Lung (tissue), 13 donors: ENCODE data around the gene URGCP. TPM values are rescaled to one million over a fixed set of nuclear protein-coding genes. Genes with fewer than 3 reads are reported as not detected.
"Not testable (repeated sequence)": the region's sequence is repeated elsewhere in the genome, so short reads cannot be mapped to it uniquely, and the experiment has no call there.

Experiments
- ATAC-seq: fragments of 200-7000 bp; cut with Tn5 transposase; one replicate; pipeline ENCODE4 v1.9.1; 2020; ENCODE audit warnings: moderate number of reproducible peaks; ENCODE audit not compliant: insufficient read depth, low FRiP score
- DNase-seq, 3 donors: peaks; one replicate each; pipeline ENCODE4 v3.0.0-alpha.2; 2013 to 2017
- H3K27ac ChIP-seq, 2 donors: one replicate each; pipeline ENCODE4 v1.5.1; 2013; ENCODE audit warnings: mild to moderate bottlenecking in 2 of 2, moderate library complexity in 2 of 2, control low read depth in 1 of 2, inconsistent platforms in 1 of 2, low read depth in 1 of 2, low read length in 1 of 2
- H3K27me3 ChIP-seq, 3 donors: one replicate each; pipeline ENCODE4 v1.5.1; 2013; ENCODE audit warnings: low read length in 2 of 3; ENCODE audit not compliant: control insufficient read depth in 3 of 3, insufficient read depth in 3 of 3
- H3K36me3 ChIP-seq, 4 donors: one replicate each; pipeline ENCODE4 v1.5.1; 2013; ENCODE audit warnings: low read length in 4 of 4, mild to moderate bottlenecking in 1 of 4, moderate library complexity in 1 of 4; ENCODE audit not compliant: control insufficient read depth in 4 of 4, insufficient read depth in 4 of 4
- H3K4me1 ChIP-seq, 5 donors: one replicate each; pipeline ENCODE4 v1.5.1; 2013; ENCODE audit warnings: low read length in 5 of 5, mild to moderate bottlenecking in 2 of 5, moderate library complexity in 1 of 5; ENCODE audit not compliant: control insufficient read depth in 5 of 5, insufficient read depth in 5 of 5
- H3K4me3 ChIP-seq: one replicate; pipeline ENCODE4 v1.5.1; 2013; ENCODE audit warnings: mild to moderate bottlenecking, control low read depth, moderate library complexity
- H3K9ac ChIP-seq, 2 donors: one replicate each; pipeline ENCODE4 v1.5.1; 2013; ENCODE audit warnings: low read length in 2 of 2, control low read depth in 1 of 2; ENCODE audit not compliant: insufficient read depth in 1 of 2
- H3K9me3 ChIP-seq, 4 donors: one replicate each; pipeline ENCODE4 v1.5.1; 2013; ENCODE audit warnings: low read length in 3 of 4, mild to moderate bottlenecking in 1 of 4, moderate library complexity in 1 of 4; ENCODE audit not compliant: control insufficient read depth in 4 of 4, insufficient read depth in 3 of 4
- CTCF ChIP-seq: IDR thresholded peaks from 2 replicates; pipeline ENCODE4 v1.5.1; 2012; ENCODE audit warnings: mild to moderate bottlenecking; ENCODE audit errors: control extremely low read depth, extremely low read depth
- WGBS, 2 donors: extraction: QIAGEN DNeasy Blood & Tissue Kit; methylation state at CpG; one replicate each; pipeline ENCODE4 v1.1.7; 2013; 5-methylcytosine and 5-hydroxymethylcytosine counted together
- polyA plus RNA-seq, 2 donors: library from polyadenylated mRNA; stranded (reverse); fragments of 200-250 nt; gene quantifications; one replicate each; pipeline ENCODE4 v1.2.1, GENCODE V29; 2013
- small RNA-seq: library from RNA; depleted of rRNA; stranded (forward); fragments of <200 nt; gene quantifications from one replicate; pipeline ENCODE3, GENCODE V24; 2014; ENCODE audit warnings: low replicate concordance
- total RNA-seq, 2 donors: library from RNA; depleted of rRNA in 1 of 2; stranded (reverse); fragments of >200 nt in 1 of 2; gene quantifications; one replicate each; pipeline ENCODE4 v1.2.1, GENCODE V29; 2014 to 2021
- donor health status: control.
- donor health status: control.
- donor health status: Bipolar disorder and iron deficiency.
- donor health status: healthy.
- donor health status: DM: yes; HTN: yes; CAD: no.

Gene URGCP
- total and polyA plus RNA-seq, 4 donors = 11.8 to 25.5 (median 19.7) TPM

GRCh38 chr7:43834463-43835251, 71.7 kb downstream of the URGCP start:
- no peak for ATAC-seq
- H3K9ac ChIP-seq = no peak overlapping the region
- WGBS, 2 donors = 56 to 60% methylated on average over 8 of the region's 8 CpGs

GRCh38 chr7:43830917-43831316, 75.5 kb downstream of the URGCP start:
- H3K27ac ChIP-seq, H3K4me3 ChIP-seq, H3K27me3 ChIP-seq, H3K4me1 ChIP-seq, ATAC-seq, H3K9ac ChIP-seq, H3K9me3 ChIP-seq, DNase-seq, H3K36me3 ChIP-seq: not testable (repeated sequence)

More at GRCh38 chr7:43834463-43835251, 71.7 kb downstream of the URGCP start:
- Histone ChIP-seq H3K4me1 (no peaks in the 10 kb centered on the region), H3K27me3 (no peaks in the 10 kb centered on the region), H3K27ac (no peak overlapping the region), H3K36me3 (no peaks in the 10 kb centered on the region), H3K9me3 (no peaks in the 10 kb centered on the region), H3K4me3 (peak overlapping the region; percentile 14)
- peak in 2 of 3 donors; percentile 22 to 35 for DNase-seq
- no peak for TF ChIP-seq CTCF

Small RNA genes lying within 50 kb of the gene (small RNA-seq; reads per million reads assigned to genes)
- gene MRPS24 = 0.19 reads per million, percentile 7 among the genes with 10 or more reads in this experiment

Other genes starting within 250 kb of the URGCP start
- 10 to 100 TPM; 47.7 to 92.1 TPM for gene COA1, start 177.1 kb downstream of the URGCP start, total RNA-seq
- gene COA1, start 177.1 kb downstream of the URGCP start, polyA plus RNA-seq = 10 to 100 TPM; 35.0 to 37.6 TPM
- gene BLVRA, start 147.9 kb downstream of the URGCP start, total RNA-seq = 10 to 100 TPM; 25.9 to 92.2 TPM
- 100 to 1,000 TPM; 102 to 143 TPM for gene BLVRA, start 147.9 kb downstream of the URGCP start, polyA plus RNA-seq
- 10 to 100 TPM; 33.6 to 96.7 TPM for gene MRPS24, start 37.1 kb downstream of the URGCP start, total RNA-seq
- gene MRPS24, start 37.1 kb downstream of the URGCP start, polyA plus RNA-seq = 100 to 1,000 TPM; 119 to 126 TPM
- 10 to 100 TPM in 1 of 2 donors, 1 to 10 TPM in 1; 8.8 to 25.6 TPM for gene UBE2D4, start 19.8 kb upstream of the URGCP start, total RNA-seq
- gene UBE2D4, start 19.8 kb upstream of the URGCP start, polyA plus RNA-seq = 10 to 100 TPM; 11.9 to 22.4 TPM
- under 1 TPM in 1 of 2 donors, not detected in 1; 0.09 TPM for gene SPDYE1, start 91.3 kb upstream of the URGCP start, total RNA-seq
- not detected for gene SPDYE1, start 91.3 kb upstream of the URGCP start, polyA plus RNA-seq
- 100 to 1,000 TPM in 1 of 2 donors, 10 to 100 TPM in 1; 65.9 to 144 TPM for gene DBNL, start 138.1 kb upstream of the URGCP start, total RNA-seq
- 100 to 1,000 TPM in 1 of 2 donors, 10 to 100 TPM in 1; 89.3 to 209 TPM for gene DBNL, start 138.1 kb upstream of the URGCP start, polyA plus RNA-seq
- gene PGAM2, start 159.0 kb upstream of the URGCP start, total RNA-seq = under 1 TPM in 1 of 2 donors, not detected in 1; 0.85 TPM
- gene PGAM2, start 159.0 kb upstream of the URGCP start, polyA plus RNA-seq = under 1 TPM; 0.63 to 0.83 TPM
- 10 to 100 TPM; 27.9 to 35.8 TPM for gene POLM, start 175.9 kb upstream of the URGCP start, total RNA-seq
- gene POLM, start 175.9 kb upstream of the URGCP start, polyA plus RNA-seq = 10 to 100 TPM; 17.9 to 19.1 TPM
- 100 to 1,000 TPM in 1 of 2 donors, 10 to 100 TPM in 1; 43.4 to 124 TPM for gene AEBP1, start 197.7 kb upstream of the URGCP start, total RNA-seq
- 10 to 100 TPM; 68.3 to 69.0 TPM for gene AEBP1, start 197.7 kb upstream of the URGCP start, polyA plus RNA-seq
- 10 to 100 TPM; 48.8 to 90.7 TPM for gene POLD2, start 217.0 kb upstream of the URGCP start, total RNA-seq
- 10 to 100 TPM; 61.9 to 80.7 TPM for gene POLD2, start 217.0 kb upstream of the URGCP start, polyA plus RNA-seq
- 10 to 100 TPM in 1 of 2 donors, not detected in 1; 13.0 TPM for gene MYL7, start 234.7 kb upstream of the URGCP start, total RNA-seq
- gene MYL7, start 234.7 kb upstream of the URGCP start, polyA plus RNA-seq = under 1 TPM in 1 of 2 donors, not detected in 1; 0.08 TPM